Mesothelial cell of epicardium (in vitro differentiated cells): ENCODE measurements around the gene RRAD. TPM values are rescaled to one million over a fixed set of nuclear protein-coding genes. Genes with fewer than 3 reads are reported as not detected.
"Not testable (repeated sequence)": the region's sequence is repeated elsewhere in the genome, so short reads cannot be mapped to it uniquely, and the experiment has no call there.

Experiments used
- DNase-seq, 2 experiments: peaks; one replicate each; pipeline ENCODE4 v3.0.0; 2021; ENCODE audit warnings: low spot score in 2 of 2; ENCODE audit not compliant: unreplicated experiment in 2 of 2
- H3K27ac Mint-ChIP-seq: 2 replicates; pipeline ENCODE4 v1.8.0; 2021; ENCODE audit warnings: mixed read lengths
- H3K27me3 Mint-ChIP-seq: 2 replicates; pipeline ENCODE4 v1.8.0; 2021; ENCODE audit warnings: low read depth, mixed read lengths
- H3K36me3 Mint-ChIP-seq: 2 replicates; pipeline ENCODE4 v1.8.0; 2021; ENCODE audit warnings: mixed read lengths
- H3K4me1 Mint-ChIP-seq: 2 replicates; pipeline ENCODE4 v1.8.0; 2021; ENCODE audit warnings: mixed read lengths
- H3K4me3 Mint-ChIP-seq: 2 replicates; pipeline ENCODE4 v1.8.0; 2021; ENCODE audit warnings: mild to moderate bottlenecking, moderate library complexity, mixed read lengths
- H3K9me3 Mint-ChIP-seq: 2 replicates; pipeline ENCODE4 v1.8.0; 2021; ENCODE audit warnings: mixed read lengths
- total RNA-seq: library from RNA; stranded (reverse); gene quantifications from 3 replicates; pipeline ENCODE4 v1.2.1, GENCODE V29; 2021
- TF ChIP-seq, protein P1 (sequence below): fragments of 200-600 bp; sonication (generic); IDR thresholded peaks from one replicate; pipeline ENCODE4 v1.5.0; 2021; ENCODE audit warnings: antibody characterized with exemption; ENCODE audit not compliant: unreplicated experiment

The RRAD gene
- total RNA-seq, 1 donor from 2014 or later, result 2.7 TPM

DNA sequence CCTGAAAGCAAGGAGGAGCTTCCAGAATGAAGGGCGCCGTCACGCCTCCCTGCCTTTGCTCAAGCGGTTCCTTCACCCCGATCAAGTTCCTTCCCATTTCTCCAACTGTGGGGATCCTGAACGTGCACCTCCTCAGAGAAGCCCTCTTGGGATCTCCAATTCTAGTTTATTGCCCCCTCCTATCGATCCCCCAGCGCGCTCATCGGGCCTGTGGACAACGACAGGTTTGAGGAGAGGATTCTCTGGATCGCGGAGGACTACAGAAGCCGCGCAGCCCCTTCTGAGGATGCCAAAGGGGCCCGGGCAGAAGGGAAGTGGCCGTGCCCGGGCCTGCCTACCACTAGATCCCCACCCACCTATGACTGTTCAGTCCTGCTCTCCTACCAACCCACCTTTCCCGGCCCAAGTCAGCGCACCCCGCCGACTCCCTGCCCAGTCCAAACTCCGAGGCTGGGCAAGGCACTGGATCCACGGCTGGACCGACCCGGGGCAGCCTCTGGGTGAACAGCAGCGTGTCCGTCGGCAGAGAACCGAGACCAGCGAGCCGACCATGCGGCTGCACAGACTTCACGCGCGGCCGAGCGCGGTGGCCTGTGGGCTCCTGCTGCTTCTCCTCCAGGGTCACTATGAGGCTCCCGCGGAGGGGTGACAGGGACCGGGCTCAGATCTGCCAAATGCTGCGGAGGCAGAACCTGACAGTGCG, 22.9 kb upstream of the RRAD start:
- TF ChIP-seq, protein P1, sequence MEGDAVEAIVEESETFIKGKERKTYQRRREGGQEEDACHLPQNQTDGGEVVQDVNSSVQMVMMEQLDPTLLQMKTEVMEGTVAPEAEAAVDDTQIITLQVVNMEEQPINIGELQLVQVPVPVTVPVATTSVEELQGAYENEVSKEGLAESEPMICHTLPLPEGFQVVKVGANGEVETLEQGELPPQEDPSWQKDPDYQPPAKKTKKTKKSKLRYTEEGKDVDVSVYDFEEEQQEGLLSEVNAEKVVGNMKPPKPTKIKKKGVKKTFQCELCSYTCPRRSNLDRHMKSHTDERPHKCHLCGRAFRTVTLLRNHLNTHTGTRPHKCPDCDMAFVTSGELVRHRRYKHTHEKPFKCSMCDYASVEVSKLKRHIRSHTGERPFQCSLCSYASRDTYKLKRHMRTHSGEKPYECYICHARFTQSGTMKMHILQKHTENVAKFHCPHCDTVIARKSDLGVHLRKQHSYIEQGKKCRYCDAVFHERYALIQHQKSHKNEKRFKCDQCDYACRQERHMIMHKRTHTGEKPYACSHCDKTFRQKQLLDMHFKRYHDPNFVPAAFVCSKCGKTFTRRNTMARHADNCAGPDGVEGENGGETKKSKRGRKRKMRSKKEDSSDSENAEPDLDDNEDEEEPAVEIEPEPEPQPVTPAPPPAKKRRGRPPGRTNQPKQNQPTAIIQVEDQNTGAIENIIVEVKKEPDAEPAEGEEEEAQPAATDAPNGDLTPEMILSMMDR, result no peak
- Mint-ChIP-seq H3K27me3 (peaks cover 5% of the 10 kb centered on the region), H3K9me3 (peaks cover 8% of the 10 kb centered on the region), H3K36me3 (no peaks in the 10 kb centered on the region), H3K4me3 (no peak overlapping the region), H3K27ac (no peak overlapping the region), H3K4me1 (no peaks in the 10 kb centered on the region)
- no peak for DNase-seq

DNA sequence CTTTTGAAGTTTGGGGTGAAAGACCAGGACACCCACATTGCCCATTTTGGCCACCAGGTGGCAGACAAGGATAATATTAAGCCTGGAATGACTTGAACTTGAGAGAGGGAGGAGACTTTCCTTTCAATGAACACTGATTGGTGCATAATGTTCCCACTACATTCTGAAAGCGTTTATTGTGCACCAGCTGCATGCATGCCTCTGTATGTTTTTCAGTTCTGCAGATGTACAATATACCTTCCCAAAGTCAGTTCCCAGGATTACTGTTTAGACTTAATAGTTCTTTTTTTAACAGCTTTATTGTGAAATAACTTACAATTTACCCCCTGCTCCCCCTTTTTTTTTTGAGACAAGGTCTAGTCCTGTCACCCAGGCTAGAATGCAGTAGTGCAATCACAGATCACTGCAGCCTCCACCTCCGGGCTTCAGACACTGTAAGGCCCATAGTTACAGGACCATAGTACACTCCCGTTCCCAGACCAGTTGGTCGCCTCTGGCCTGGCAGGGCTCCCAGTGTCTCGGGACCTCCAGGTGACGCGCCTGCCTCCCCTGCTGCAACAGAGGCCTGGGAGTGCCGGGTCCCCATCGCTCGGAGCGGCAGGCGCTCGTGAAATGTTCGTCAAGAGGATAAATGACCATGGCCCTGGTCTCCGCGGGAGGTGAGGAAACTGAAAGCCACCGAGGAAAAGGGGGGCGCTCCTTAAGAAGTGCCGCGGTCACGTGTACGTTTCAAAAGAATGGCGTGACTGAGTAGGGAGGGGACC, 22.1 kb upstream of the RRAD start:
- Mint-ChIP-seq H3K27me3 (peaks cover 5% of the 10 kb centered on the region), H3K4me1 (no peaks in the 10 kb centered on the region), H3K9me3 (peaks cover 8% of the 10 kb centered on the region), H3K36me3 (peaks cover 6% of the 10 kb centered on the region), H3K27ac (no peak overlapping the region), H3K4me3 (no peak overlapping the region)
- DNase-seq, result peak in 1 of 2 experiments; percentile 79
- TF ChIP-seq, protein P1, result peak; percentile 93

DNA sequence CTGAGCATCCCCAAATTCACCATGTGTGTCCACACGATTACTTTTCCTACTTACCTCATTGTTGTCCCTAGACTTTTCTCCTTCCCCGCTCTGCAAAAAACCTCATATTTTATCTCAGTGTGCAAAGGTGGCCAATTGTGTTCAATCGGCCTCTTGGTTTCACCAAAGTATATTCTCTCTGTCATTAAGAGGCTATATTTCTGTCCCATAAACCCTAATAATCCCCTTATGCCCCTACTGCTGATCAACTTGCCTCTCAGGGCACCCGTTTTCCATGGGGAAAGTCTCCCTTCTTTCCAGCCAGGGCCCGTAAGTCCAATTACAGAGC, 21.6 kb upstream of the RRAD start:
- Mint-ChIP-seq H3K27me3 (peaks cover 5% of the 10 kb centered on the region), H3K4me1 (no peaks in the 10 kb centered on the region), H3K4me3 (no peak overlapping the region), H3K36me3 (peaks cover 12% of the 10 kb centered on the region), H3K9me3 (peaks cover 8% of the 10 kb centered on the region), H3K27ac (no peak overlapping the region)
- TF ChIP-seq, protein P1, result no peak
- no peak for DNase-seq

DNA sequence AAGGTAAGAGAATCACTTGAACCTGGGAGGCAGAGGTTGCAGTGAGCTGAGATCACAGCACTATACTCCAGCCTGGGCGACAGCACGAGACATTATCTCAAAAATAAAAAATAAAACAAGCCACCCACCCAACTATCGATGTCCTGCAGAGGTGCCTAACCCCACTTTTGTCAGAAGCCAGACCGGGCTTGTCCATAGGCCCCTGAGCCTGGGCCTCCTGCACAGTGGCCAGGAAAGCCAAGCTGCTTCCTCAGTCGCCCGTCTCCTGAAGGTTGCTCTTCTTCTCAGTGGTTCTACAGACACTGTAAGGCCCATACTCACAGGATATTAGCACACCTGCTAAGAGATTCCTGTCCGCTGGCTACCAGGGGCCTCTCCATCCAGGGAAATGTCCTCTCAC, 21.2 kb upstream of the RRAD start:
- TF ChIP-seq, protein P1, result no peak
- no peak for DNase-seq
- peaks cover 5% of the 10 kb centered on the region for H3K27me3 Mint-ChIP-seq
- H3K27ac Mint-ChIP-seq, result no peak overlapping the region
- no peak overlapping the region for H3K4me3 Mint-ChIP-seq
- H3K36me3 Mint-ChIP-seq, result peaks cover 15% of the 10 kb centered on the region
- peaks cover 5% of the 10 kb centered on the region for H3K9me3 Mint-ChIP-seq
- no peaks in the 10 kb centered on the region for H3K4me1 Mint-ChIP-seq

DNA sequence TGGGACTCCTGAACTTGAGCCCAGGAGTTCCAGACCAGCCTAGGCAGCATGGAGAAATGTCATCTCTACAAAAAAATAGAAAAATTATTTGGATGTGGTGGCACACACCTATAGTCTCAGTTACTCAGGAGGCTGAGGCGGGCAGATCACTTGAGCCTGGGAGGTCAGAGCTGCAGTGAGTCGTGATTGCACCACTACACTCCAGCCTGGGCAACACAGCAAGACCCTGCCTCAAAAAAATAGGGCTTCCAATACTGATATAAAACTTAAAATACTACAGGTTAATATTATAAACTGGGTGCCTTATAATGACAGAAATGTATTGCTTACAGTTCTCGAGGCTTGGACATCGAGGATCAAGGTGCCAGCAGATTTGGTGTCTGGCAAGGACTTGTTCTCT, 20.6 kb upstream of the RRAD start:
- Mint-ChIP-seq H3K4me3 (no peak overlapping the region), H3K27ac (no peak overlapping the region), H3K27me3 (peaks cover 5% of the 10 kb centered on the region), H3K36me3 (peaks cover 15% of the 10 kb centered on the region), H3K9me3 (no peaks in the 10 kb centered on the region), H3K4me1 (no peaks in the 10 kb centered on the region)
- no peak for DNase-seq
- TF ChIP-seq, protein P1, result no peak

DNA sequence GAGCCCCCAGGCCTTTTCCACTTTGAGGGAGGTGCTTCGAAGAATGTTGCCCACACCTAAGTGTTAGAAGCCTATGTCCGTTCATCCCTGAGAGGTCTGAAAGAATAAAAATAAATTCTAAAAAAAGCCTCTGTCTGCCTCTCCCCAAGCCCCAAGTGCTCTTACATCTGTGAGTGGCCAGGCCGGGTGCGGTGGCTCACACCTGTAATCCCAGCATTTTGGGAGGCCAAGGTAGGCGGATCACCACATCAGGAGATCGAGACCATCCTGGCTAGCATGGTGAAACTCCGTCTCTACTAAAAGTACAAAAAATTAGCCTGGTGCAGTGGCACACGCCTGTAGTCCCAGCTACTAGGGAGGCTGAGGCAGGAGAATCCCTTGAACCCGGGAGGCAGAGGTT, 19.6 kb upstream of the RRAD start:
- DNase-seq, H3K4me3 Mint-ChIP-seq, H3K27ac Mint-ChIP-seq, H3K9me3 Mint-ChIP-seq, H3K27me3 Mint-ChIP-seq, H3K4me1 Mint-ChIP-seq: not testable (repeated sequence)
- peaks cover 15% of the 10 kb centered on the region for H3K36me3 Mint-ChIP-seq
